ENCODE data around the gene LRP6.

LRP6 gene

DNA sequence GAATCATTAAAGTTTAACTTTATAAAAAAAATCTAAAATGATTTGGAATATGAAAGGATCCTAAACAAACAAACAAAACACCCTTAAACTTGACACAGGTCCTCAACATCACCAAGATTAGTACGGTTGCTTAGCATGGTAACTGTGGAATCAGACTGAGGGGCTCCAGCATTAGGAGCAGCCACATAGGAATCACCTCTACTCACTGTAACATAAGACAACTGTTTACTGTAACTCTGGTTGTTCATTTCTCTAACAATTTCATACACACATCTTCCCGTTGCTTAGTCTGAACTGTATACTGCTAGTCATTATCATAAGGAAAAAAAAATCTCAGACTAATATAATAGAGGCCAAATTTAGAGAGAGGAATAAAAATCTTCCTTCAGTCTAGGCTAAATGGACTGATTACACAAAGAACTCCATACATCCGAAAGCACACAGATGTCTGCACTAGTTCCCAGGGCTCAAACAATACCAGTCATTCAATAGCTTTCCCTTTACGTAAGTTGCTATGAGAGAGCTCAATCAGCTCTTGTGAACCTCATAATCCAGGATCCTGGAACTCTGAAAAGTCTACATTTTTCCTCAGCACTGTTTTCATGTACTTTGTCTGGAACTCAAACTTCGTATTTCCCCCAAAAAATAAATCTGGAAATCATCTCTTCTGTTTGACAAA is 26.0 kb downstream of the LRP6 start:
- Histone ChIP-seq H3K36me3 (ENCODE audit: control insufficient read depth in 5 of 5, insufficient read depth in 5 of 5, low read length in 5 of 5) (peaks cover 0 to 3% (median 0%) of the 10 kb centered on the region in 5 donors), H3K9ac (ENCODE audit: low read length in 5 of 5) (no peak overlapping the region), H3K4me1 (ENCODE audit: control insufficient read depth in 5 of 5, insufficient read depth in 5 of 5, low read length in 5 of 5) (peaks cover 0 to 4% (median 0%) of the 10 kb centered on the region in 5 donors), H3K4me3 (ENCODE audit: low read depth in 1 of 5, low read length in 5 of 5) (no peak overlapping the region), H3K27ac (ENCODE audit: low read depth, low read length) (no peak overlapping the region), H3K9me3 (ENCODE audit: control insufficient read depth in 5 of 5, low read length in 5 of 5) (peaks cover 0 to 3% (median 0%) of the 10 kb centered on the region in 5 donors), H3K27me3 (ENCODE audit: control insufficient read depth in 5 of 5, insufficient read depth in 4 of 5, low read length in 5 of 5) (no peaks in the 10 kb centered on the region)

- Histone ChIP-seq H3K4me3 (ENCODE audit: low read depth in 1 of 5, low read length in 5 of 5) (no peak overlapping the region), H3K9me3 (ENCODE audit: control insufficient read depth in 5 of 5, low read length in 5 of 5) (peaks cover 0 to 3% (median 0%) of the 10 kb centered on the region in 5 donors), H3K27me3 (ENCODE audit: control insufficient read depth in 5 of 5, insufficient read depth in 4 of 5, low read length in 5 of 5) (no peaks in the 10 kb centered on the region)
Observed at GRCh38 chr12:12239127-12239526, 27.7 kb downstream of the LRP6 start.

GRCh38 chr12:12238605-12239004 is 28.2 kb downstream of the LRP6 start:
- peaks cover 0 to 4% (median 0%) of the 10 kb centered on the region in 5 donors for H3K4me1 ChIP-seq (ENCODE audit: control insufficient read depth in 5 of 5, insufficient read depth in 5 of 5, low read length in 5 of 5)
- no peak overlapping the region for H3K9ac ChIP-seq (ENCODE audit: low read length in 5 of 5)
- no peaks in the 10 kb centered on the region for H3K36me3 ChIP-seq (ENCODE audit: control insufficient read depth in 5 of 5, insufficient read depth in 5 of 5, low read length in 5 of 5)
- H3K27ac ChIP-seq (ENCODE audit: low read depth, low read length), result no peak overlapping the region
- peaks cover 0 to 3% (median 0%) of the 10 kb centered on the region in 5 donors for H3K9me3 ChIP-seq (ENCODE audit: control insufficient read depth in 5 of 5, low read length in 5 of 5)
- H3K27me3 ChIP-seq (ENCODE audit: control insufficient read depth in 5 of 5, insufficient read depth in 4 of 5, low read length in 5 of 5), result no peaks in the 10 kb centered on the region
- H3K4me3 ChIP-seq (ENCODE audit: low read depth in 1 of 5, low read length in 5 of 5), result no peak overlapping the region

More at GRCh38 chr12:12239127-12239526, 27.7 kb downstream of the LRP6 start:
- Histone ChIP-seq H3K4me1 (ENCODE audit: control insufficient read depth in 5 of 5, insufficient read depth in 5 of 5, low read length in 5 of 5) (peaks cover 0 to 4% (median 0%) of the 10 kb centered on the region in 5 donors), H3K27ac (ENCODE audit: low read depth, low read length) (no peak overlapping the region), H3K9ac (ENCODE audit: low read length in 5 of 5) (no peak overlapping the region), H3K36me3 (ENCODE audit: control insufficient read depth in 5 of 5, insufficient read depth in 5 of 5, low read length in 5 of 5) (peaks cover 0 to 3% (median 0%) of the 10 kb centered on the region in 5 donors)

- Histone ChIP-seq H3K9ac (ENCODE audit: low read length in 5 of 5) (no peak overlapping the region), H3K27ac (ENCODE audit: low read depth, low read length) (no peak overlapping the region), H3K4me3 (ENCODE audit: low read depth in 1 of 5, low read length in 5 of 5) (no peak overlapping the region)
Observed at GRCh38 chr12:12236896-12237295, 29.9 kb downstream of the LRP6 start.

DNA sequence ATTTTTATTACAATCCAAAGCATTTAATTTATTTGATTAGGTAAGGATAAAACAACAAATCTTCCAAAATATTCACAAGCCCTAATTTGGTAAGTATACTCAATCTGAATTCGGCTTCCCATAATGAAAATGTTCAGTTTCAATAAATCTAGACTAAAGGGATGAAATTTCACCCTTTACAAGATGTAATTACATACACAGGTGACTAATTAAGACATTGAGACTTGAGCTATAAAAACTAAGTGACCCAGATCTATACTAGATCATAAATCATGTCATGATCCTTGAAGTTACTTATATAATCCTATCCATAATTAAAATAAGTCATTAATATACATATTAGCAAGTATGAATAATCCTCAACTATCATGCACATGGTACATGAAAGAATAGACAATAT is 36.6 kb downstream of the LRP6 start:
- no peak overlapping the region for H3K4me3 ChIP-seq (ENCODE audit: low read depth in 1 of 5, low read length in 5 of 5)
- H3K4me1 ChIP-seq (ENCODE audit: control insufficient read depth in 5 of 5, insufficient read depth in 5 of 5, low read length in 5 of 5), result peaks cover 0 to 7% (median 3%) of the 10 kb centered on the region in 5 donors
- peaks cover 0 to 8% (median 4%) of the 10 kb centered on the region in 5 donors for H3K9me3 ChIP-seq (ENCODE audit: control insufficient read depth in 5 of 5, low read length in 5 of 5)
- H3K27me3 ChIP-seq (ENCODE audit: control insufficient read depth in 5 of 5, insufficient read depth in 4 of 5, low read length in 5 of 5), result no peaks in the 10 kb centered on the region
- no peaks in the 10 kb centered on the region for H3K36me3 ChIP-seq (ENCODE audit: control insufficient read depth in 5 of 5, insufficient read depth in 5 of 5, low read length in 5 of 5)
- H3K9ac ChIP-seq (ENCODE audit: low read length in 5 of 5), result no peak overlapping the region
- H3K27ac ChIP-seq (ENCODE audit: low read depth, low read length), result no peak overlapping the region

More at GRCh38 chr12:12236896-12237295, 29.9 kb downstream of the LRP6 start:
- Histone ChIP-seq H3K27me3 (ENCODE audit: control insufficient read depth in 5 of 5, insufficient read depth in 4 of 5, low read length in 5 of 5) (no peaks in the 10 kb centered on the region), H3K36me3 (ENCODE audit: control insufficient read depth in 5 of 5, insufficient read depth in 5 of 5, low read length in 5 of 5) (no peaks in the 10 kb centered on the region), H3K9me3 (ENCODE audit: control insufficient read depth in 5 of 5, low read length in 5 of 5) (peaks cover 0 to 3% (median 0%) of the 10 kb centered on the region in 5 donors), H3K4me1 (ENCODE audit: control insufficient read depth in 5 of 5, insufficient read depth in 5 of 5, low read length in 5 of 5) (peaks cover 0 to 4% (median 0%) of the 10 kb centered on the region in 5 donors)

- Histone ChIP-seq H3K4me3 (ENCODE audit: low read depth in 1 of 5, low read length in 5 of 5) (no peak overlapping the region), H3K36me3 (ENCODE audit: control insufficient read depth in 5 of 5, insufficient read depth in 5 of 5, low read length in 5 of 5) (no peaks in the 10 kb centered on the region), H3K9me3 (ENCODE audit: control insufficient read depth in 5 of 5, low read length in 5 of 5) (peaks cover 0 to 8% (median 4%) of the 10 kb centered on the region in 5 donors), H3K4me1 (ENCODE audit: control insufficient read depth in 5 of 5, insufficient read depth in 5 of 5, low read length in 5 of 5) (peaks cover 0 to 7% (median 3%) of the 10 kb centered on the region in 5 donors), H3K27me3 (ENCODE audit: control insufficient read depth in 5 of 5, insufficient read depth in 4 of 5, low read length in 5 of 5) (no peaks in the 10 kb centered on the region), H3K27ac (ENCODE audit: low read depth, low read length) (no peak overlapping the region), H3K9ac (ENCODE audit: low read length in 5 of 5) (no peak overlapping the region)
Observed at GRCh38 chr12:12229556-12230092, 37.2 kb downstream of the LRP6 start.

GRCh38 chr12:12228402-12228801 is 38.4 kb downstream of the LRP6 start:
- H3K27me3 ChIP-seq (ENCODE audit: control insufficient read depth in 5 of 5, insufficient read depth in 4 of 5, low read length in 5 of 5), result no peaks in the 10 kb centered on the region
- H3K4me3 ChIP-seq (ENCODE audit: low read depth in 1 of 5, low read length in 5 of 5), result no peak overlapping the region
- H3K9ac ChIP-seq (ENCODE audit: low read length in 5 of 5), result no peak overlapping the region
- peaks cover 0 to 7% (median 3%) of the 10 kb centered on the region in 5 donors for H3K4me1 ChIP-seq (ENCODE audit: control insufficient read depth in 5 of 5, insufficient read depth in 5 of 5, low read length in 5 of 5)
- H3K9me3 ChIP-seq (ENCODE audit: control insufficient read depth in 5 of 5, low read length in 5 of 5), result peaks cover 0 to 8% (median 4%) of the 10 kb centered on the region in 5 donors
- H3K36me3 ChIP-seq (ENCODE audit: control insufficient read depth in 5 of 5, insufficient read depth in 5 of 5, low read length in 5 of 5), result no peaks in the 10 kb centered on the region
- no peak overlapping the region for H3K27ac ChIP-seq (ENCODE audit: low read depth, low read length)

DNA sequence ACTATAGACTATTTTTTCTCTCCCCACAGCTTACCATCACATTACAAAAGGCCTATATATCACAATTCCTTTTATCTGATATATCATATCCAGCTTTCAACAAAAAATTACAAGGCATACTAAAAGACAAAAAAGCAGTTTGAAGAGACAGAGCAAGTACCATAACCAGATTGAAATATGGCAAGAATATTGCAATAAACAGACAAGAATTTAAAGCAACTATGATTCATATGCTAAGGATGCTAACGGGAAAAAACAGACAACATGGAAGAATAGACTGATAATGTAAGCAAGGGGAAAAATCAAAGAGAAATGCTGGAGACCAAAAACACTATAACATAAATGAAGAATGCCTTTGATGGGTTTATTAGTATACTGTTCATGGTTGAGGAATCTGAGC is 40.7 kb downstream of the LRP6 start:
- Histone ChIP-seq H3K9me3 (ENCODE audit: control insufficient read depth in 5 of 5, low read length in 5 of 5) (peaks cover 0 to 8% (median 4%) of the 10 kb centered on the region in 5 donors), H3K4me1 (ENCODE audit: control insufficient read depth in 5 of 5, insufficient read depth in 5 of 5, low read length in 5 of 5) (peaks cover 0 to 7% (median 1%) of the 10 kb centered on the region in 5 donors), H3K9ac (ENCODE audit: low read length in 5 of 5) (no peak overlapping the region), H3K27ac (ENCODE audit: low read depth, low read length) (no peak overlapping the region), H3K27me3 (ENCODE audit: control insufficient read depth in 5 of 5, insufficient read depth in 4 of 5, low read length in 5 of 5) (no peaks in the 10 kb centered on the region), H3K36me3 (ENCODE audit: control insufficient read depth in 5 of 5, insufficient read depth in 5 of 5, low read length in 5 of 5) (no peaks in the 10 kb centered on the region), H3K4me3 (ENCODE audit: low read depth in 1 of 5, low read length in 5 of 5) (no peak overlapping the region)

DNA sequence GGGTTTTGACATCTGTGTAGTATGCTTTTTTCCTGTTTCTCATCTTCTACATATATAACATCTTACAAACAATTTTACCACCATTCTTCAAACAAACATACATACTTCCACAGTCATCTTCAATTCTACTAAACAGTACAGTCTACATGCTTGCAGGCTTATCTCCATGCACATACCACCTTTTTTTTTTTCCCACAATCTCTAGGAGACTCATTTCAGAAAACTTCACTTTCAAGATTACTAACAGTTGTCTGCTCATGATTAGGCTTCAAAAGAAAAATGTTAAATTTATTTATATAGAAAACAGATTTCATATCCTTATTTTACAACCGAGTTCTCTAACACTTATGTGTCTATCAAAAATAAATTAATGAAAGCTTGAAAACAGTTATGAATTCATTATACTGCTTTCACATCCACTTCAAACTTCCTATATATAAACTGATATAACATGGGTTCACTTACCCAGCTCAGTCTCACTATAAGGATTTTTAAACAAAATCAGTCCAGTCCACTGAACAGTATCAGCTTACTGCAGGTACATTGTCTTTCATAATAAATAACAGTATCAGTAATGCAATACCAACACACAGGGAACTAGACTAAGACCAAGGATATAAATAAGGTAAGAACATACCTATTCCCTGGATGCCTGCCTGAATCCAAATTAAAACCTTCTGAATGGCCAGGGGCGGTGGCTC is 42.5 kb downstream of the LRP6 start:
- peaks cover 0 to 8% (median 4%) of the 10 kb centered on the region in 5 donors for H3K9me3 ChIP-seq (ENCODE audit: control insufficient read depth in 5 of 5, low read length in 5 of 5)
- H3K9ac ChIP-seq (ENCODE audit: low read length in 5 of 5), result no peak overlapping the region
- peaks cover 0 to 1% (median 0%) of the 10 kb centered on the region in 5 donors for H3K4me1 ChIP-seq (ENCODE audit: control insufficient read depth in 5 of 5, insufficient read depth in 5 of 5, low read length in 5 of 5)
- no peaks in the 10 kb centered on the region for H3K27me3 ChIP-seq (ENCODE audit: control insufficient read depth in 5 of 5, insufficient read depth in 4 of 5, low read length in 5 of 5)
- no peaks in the 10 kb centered on the region for H3K36me3 ChIP-seq (ENCODE audit: control insufficient read depth in 5 of 5, insufficient read depth in 5 of 5, low read length in 5 of 5)
- H3K27ac ChIP-seq (ENCODE audit: low read depth, low read length), result no peak overlapping the region
- H3K4me3 ChIP-seq (ENCODE audit: low read depth in 1 of 5, low read length in 5 of 5), result no peak overlapping the region

DNA sequence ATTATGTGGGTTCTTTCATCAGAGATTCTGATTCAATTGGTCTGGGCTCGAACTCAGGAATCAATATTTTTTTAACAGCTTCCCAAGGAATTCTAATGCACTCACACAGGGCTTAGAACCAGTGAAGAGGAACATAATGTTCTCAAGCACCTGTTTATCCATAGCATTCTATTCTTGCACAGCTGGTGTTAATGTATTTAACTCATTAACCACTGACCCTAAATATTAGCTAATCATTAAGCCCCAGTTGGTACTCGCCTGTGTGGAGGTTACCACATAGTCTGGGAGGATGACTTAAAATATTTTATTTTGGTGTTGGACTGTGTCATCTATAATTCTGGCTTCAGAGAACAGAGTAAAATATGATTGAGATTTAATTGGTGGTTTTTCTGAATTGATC is 45.3 kb downstream of the LRP6 start:
- Histone ChIP-seq H3K9me3 (ENCODE audit: control insufficient read depth in 5 of 5, low read length in 5 of 5) (peaks cover 0 to 8% (median 4%) of the 10 kb centered on the region in 5 donors), H3K9ac (ENCODE audit: low read length in 5 of 5) (no peak overlapping the region), H3K4me1 (ENCODE audit: control insufficient read depth in 5 of 5, insufficient read depth in 5 of 5, low read length in 5 of 5) (peaks cover 0 to 4% (median 4%) of the 10 kb centered on the region in 5 donors), H3K4me3 (ENCODE audit: low read depth in 1 of 5, low read length in 5 of 5) (no peak overlapping the region), H3K36me3 (ENCODE audit: control insufficient read depth in 5 of 5, insufficient read depth in 5 of 5, low read length in 5 of 5) (no peaks in the 10 kb centered on the region), H3K27ac (ENCODE audit: low read depth, low read length) (no peak overlapping the region), H3K27me3 (ENCODE audit: control insufficient read depth in 5 of 5, insufficient read depth in 4 of 5, low read length in 5 of 5) (no peaks in the 10 kb centered on the region)

Data from subcutaneous abdominal adipose tissue (tissue), 5 donors.